ENCODE data around the gene RPS5. TPM values are rescaled to one million over a fixed set of nuclear protein-coding genes. Genes with fewer than 3 reads are reported as not detected.
"Not testable (repeated sequence)": the region's sequence is repeated elsewhere in the genome, so short reads cannot be mapped to it uniquely, and the experiment has no call there.

The RPS5 gene
- 1,513 TPM for total RNA-seq

GRCh38 chr19:58386576-58387337 lies at the start of gene RPS5:
RPS5 (plus strand) TSS chr19:58387269; CDS start chr19:58388138, 869 bp downstream.
- peaks cover 35% of the 10 kb centered on the region for H3K4me1 ChIP-seq (ENCODE audit: insufficient read depth, low read length)
- H3K27me3 ChIP-seq (ENCODE audit: insufficient read depth, low read length): no peaks in the 10 kb centered on the region
- H3K9me3 ChIP-seq (ENCODE audit: low read depth, low read length): no peaks in the 10 kb centered on the region
- H3K4me3 ChIP-seq (ENCODE audit: low read length): peak within 1 kb of the TSS; percentile 82

GRCh38 chr19:58338336-58338735 lies 48.7 kb upstream of the RPS5 start:
- Histone ChIP-seq H3K27me3 (ENCODE audit: insufficient read depth, low read length) (no peaks in the 10 kb centered on the region), H3K9me3 (ENCODE audit: low read depth, low read length) (no peaks in the 10 kb centered on the region), H3K4me1 (ENCODE audit: insufficient read depth, low read length) (no peaks in the 10 kb centered on the region), H3K4me3 (ENCODE audit: low read length) (no peak overlapping the region)

GRCh38 chr19:58338825-58339558 lies 48.1 kb upstream of the RPS5 start:
- Histone ChIP-seq H3K4me3 (ENCODE audit: low read length) (no peak overlapping the region), H3K9me3 (ENCODE audit: low read depth, low read length) (no peaks in the 10 kb centered on the region), H3K27me3 (ENCODE audit: insufficient read depth, low read length) (no peaks in the 10 kb centered on the region), H3K4me1 (ENCODE audit: insufficient read depth, low read length) (no peaks in the 10 kb centered on the region)

GRCh38 chr19:58345558-58345957 lies 41.5 kb upstream of the RPS5 start:
- Histone ChIP-seq H3K4me1 (ENCODE audit: insufficient read depth, low read length) (peaks cover 27% of the 10 kb centered on the region), H3K4me3 (ENCODE audit: low read length) (no peak overlapping the region), H3K27me3 (ENCODE audit: insufficient read depth, low read length) (no peaks in the 10 kb centered on the region), H3K9me3 (ENCODE audit: low read depth, low read length) (no peaks in the 10 kb centered on the region)

- H3K9me3 ChIP-seq (ENCODE audit: low read depth, low read length): no peaks in the 10 kb centered on the region
- H3K27me3 ChIP-seq (ENCODE audit: insufficient read depth, low read length): no peaks in the 10 kb centered on the region
- peaks cover 27% of the 10 kb centered on the region for H3K4me1 ChIP-seq (ENCODE audit: insufficient read depth, low read length)
- H3K4me3 ChIP-seq (ENCODE audit: low read length): peak overlapping the region; percentile 50
Measured at GRCh38 chr19:58346961-58347929, 39.8 kb upstream of the RPS5 start.

GRCh38 chr19:58348080-58348479 lies 39.0 kb upstream of the RPS5 start:
- Histone ChIP-seq H3K4me3 (ENCODE audit: low read length) (peak overlapping the region; percentile 50), H3K4me1 (ENCODE audit: insufficient read depth, low read length) (peaks cover 27% of the 10 kb centered on the region)
- not testable (repeated sequence) for H3K9me3 ChIP-seq (ENCODE audit: low read depth, low read length); H3K27me3 ChIP-seq (ENCODE audit: insufficient read depth, low read length)

- no peaks in the 10 kb centered on the region for H3K9me3 ChIP-seq (ENCODE audit: low read depth, low read length)
- H3K4me3 ChIP-seq (ENCODE audit: low read length): no peak overlapping the region
- H3K27me3 ChIP-seq (ENCODE audit: insufficient read depth, low read length): no peaks in the 10 kb centered on the region
- H3K4me1 ChIP-seq (ENCODE audit: insufficient read depth, low read length): peaks cover 27% of the 10 kb centered on the region
Measured at GRCh38 chr19:58349590-58349989, 37.5 kb upstream of the RPS5 start.

- H3K9me3 ChIP-seq (ENCODE audit: low read depth, low read length): no peaks in the 10 kb centered on the region
- H3K27me3 ChIP-seq (ENCODE audit: insufficient read depth, low read length): no peaks in the 10 kb centered on the region
- H3K4me1 ChIP-seq (ENCODE audit: insufficient read depth, low read length): peaks cover 27% of the 10 kb centered on the region
- no peak overlapping the region for H3K4me3 ChIP-seq (ENCODE audit: low read length)
Measured at GRCh38 chr19:58350001-58350861, 36.8 kb upstream of the RPS5 start.

GRCh38 chr19:58350871-58351557 lies 36.1 kb upstream of the RPS5 start:
- no peak overlapping the region for H3K4me3 ChIP-seq (ENCODE audit: low read length)
- no peaks in the 10 kb centered on the region for H3K9me3 ChIP-seq (ENCODE audit: low read depth, low read length)
- no peaks in the 10 kb centered on the region for H3K27me3 ChIP-seq (ENCODE audit: insufficient read depth, low read length)
- peaks cover 29% of the 10 kb centered on the region for H3K4me1 ChIP-seq (ENCODE audit: insufficient read depth, low read length)

- Histone ChIP-seq H3K27me3 (ENCODE audit: insufficient read depth, low read length) (peaks cover 2% of the 10 kb centered on the region), H3K4me1 (ENCODE audit: insufficient read depth, low read length) (peaks cover 32% of the 10 kb centered on the region), H3K9me3 (ENCODE audit: low read depth, low read length) (no peaks in the 10 kb centered on the region), H3K4me3 (ENCODE audit: low read length) (no peak overlapping the region)
Measured at GRCh38 chr19:58351558-58351878, 35.6 kb upstream of the RPS5 start.

- H3K9me3 ChIP-seq (ENCODE audit: low read depth, low read length): no peaks in the 10 kb centered on the region
- peaks cover 32% of the 10 kb centered on the region for H3K4me1 ChIP-seq (ENCODE audit: insufficient read depth, low read length)
- H3K27me3 ChIP-seq (ENCODE audit: insufficient read depth, low read length): peaks cover 7% of the 10 kb centered on the region
- H3K4me3 ChIP-seq (ENCODE audit: low read length): no peak overlapping the region
Measured at GRCh38 chr19:58351990-58352755, 34.9 kb upstream of the RPS5 start.

- Histone ChIP-seq H3K27me3 (ENCODE audit: insufficient read depth, low read length) (peaks cover 7% of the 10 kb centered on the region), H3K4me3 (ENCODE audit: low read length) (no peak within 1 kb of the TSS), H3K9me3 (ENCODE audit: low read depth, low read length) (no peaks in the 10 kb centered on the region), H3K4me1 (ENCODE audit: insufficient read depth, low read length) (peaks cover 28% of the 10 kb centered on the region)
Measured at GRCh38 chr19:58352760-58353671, 34.1 kb upstream of the RPS5 start, which contains the start of gene A1BG. A1BG (minus strand) TSS chr19:58353492; CDS start chr19:58353437, 55 bp downstream.
